ENCODE measurements around the gene QRSL1.
"Not testable (repeated sequence)": the region's sequence is repeated elsewhere in the genome, so short reads cannot be mapped to it uniquely, and the experiment has no call there.

QRSL1 gene

GRCh38 chr6:106674541-106675229 is 45.3 kb downstream of the QRSL1 start:
- no peak for DNase-seq (ENCODE audit: low read depth in 1 of 2, low spot score in 1 of 2)

DNA sequence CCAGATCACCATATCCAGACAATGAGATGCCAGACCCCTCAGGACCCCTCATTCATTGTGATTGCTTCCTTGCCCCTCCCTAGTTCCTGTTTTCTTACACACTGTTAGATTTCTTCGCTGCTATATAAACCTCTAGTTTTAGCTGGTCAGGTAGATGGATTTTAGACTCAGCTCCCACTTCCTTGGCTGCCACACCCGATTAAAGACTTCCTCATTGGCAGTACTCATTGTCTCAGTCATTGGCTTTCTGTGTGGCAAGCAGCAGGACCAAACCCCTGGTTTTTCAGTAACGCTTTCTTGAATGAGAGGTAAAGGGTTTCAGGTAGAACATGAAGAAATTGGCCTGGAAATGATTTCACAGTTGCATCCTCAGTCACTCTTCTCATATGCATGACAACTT is 47.9 kb downstream of the QRSL1 start:
- no peak for DNase-seq (ENCODE audit: low read depth in 1 of 2, low spot score in 1 of 2)

DNA sequence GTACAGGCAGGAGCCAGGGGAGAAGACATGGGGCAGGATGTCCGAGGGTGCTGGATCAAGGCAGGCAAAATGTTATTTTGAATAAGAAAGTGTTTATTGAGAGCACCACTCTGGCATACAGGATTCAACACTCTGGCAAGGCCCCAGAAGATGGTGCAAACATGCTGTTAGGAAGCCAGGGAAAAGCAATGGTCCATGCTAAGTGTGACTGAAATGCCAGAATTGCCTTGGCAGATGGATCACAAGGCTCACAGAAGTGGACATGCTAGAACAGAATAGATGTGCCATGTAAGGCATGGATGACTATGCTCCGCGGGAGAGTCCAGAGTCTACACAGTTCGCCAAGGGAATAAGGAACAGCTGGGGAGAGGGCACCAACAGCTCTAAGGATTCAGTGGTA is 54.6 kb downstream of the QRSL1 start:
- no peak for DNase-seq (ENCODE audit: low read depth in 1 of 2, low spot score in 1 of 2)

- no peak for DNase-seq (ENCODE audit: low read depth in 1 of 2, low spot score in 1 of 2)
Measured at GRCh38 chr6:106685833-106686232, 56.5 kb downstream of the QRSL1 start.

DNA sequence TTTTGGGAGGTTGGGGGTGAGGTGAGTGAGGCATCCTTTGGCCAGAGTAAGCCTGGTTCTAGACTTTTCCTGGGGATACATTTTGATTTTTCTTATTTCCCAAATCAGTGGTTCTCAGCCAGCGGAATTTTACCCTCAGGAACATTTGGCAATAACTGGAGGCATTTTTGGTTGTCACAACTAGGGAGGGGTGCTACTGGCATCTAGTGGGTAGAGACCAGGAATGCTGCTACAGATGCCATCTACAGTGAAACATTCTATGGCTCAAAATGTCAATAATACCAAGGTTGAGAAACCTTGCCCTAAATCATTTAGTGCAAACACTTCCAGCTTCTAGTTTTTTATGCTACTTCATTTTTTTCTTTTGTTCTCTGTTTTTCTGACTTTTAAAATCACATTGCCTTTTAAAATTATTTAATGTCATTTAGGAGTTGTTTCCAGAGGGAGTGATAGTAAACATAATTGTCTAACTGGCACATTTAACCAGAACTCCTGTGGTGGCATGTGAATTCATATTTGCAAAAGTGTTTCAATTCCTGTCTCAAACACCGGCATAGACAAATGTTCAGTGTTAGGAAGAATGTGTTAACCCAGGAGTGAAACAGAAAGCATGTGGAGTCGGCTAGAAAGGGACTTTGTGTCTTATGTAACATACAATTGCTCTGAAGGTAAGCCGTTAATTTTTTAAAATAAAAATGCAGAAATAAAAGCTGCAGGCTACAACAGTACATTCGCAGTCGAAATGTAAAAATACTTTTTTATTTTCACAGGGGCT is 59.0 kb downstream of the QRSL1 start:
- DNase-seq (ENCODE audit: low read depth in 1 of 2, low spot score in 1 of 2), result no peak

DNA sequence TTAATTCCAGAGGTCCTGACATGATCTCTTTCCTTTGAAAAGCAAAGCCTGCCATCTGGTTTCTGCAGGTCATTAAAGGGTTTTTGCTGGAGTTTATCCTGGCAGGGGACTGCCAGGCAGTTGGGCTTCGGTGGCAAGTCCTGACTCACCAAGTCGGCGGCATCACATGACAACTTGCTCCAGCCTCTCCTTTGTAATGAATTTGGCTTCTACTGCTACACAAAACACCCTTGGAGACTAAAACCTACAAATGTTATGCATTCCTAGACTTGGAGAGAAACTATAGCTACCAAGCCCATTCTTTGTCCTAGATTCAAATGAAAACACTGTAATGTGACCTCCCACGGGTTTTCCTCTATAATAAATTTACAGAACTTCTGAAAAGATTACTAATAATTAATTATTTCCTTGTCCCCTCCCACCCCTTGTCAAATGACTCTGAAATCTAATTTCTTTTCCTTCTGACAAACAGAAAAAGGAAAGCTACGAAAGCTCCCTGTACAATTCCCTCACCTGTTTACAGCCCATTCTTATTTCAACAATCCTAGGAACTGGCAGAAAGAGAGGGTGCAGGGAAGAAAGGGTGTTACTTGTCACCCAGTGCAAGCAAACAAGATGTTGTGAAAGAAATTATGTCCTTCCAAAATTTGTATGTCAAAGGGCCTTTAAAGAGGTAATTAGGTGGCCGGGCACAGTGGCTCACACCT is 62.9 kb downstream of the QRSL1 start:
- no peak for DNase-seq (ENCODE audit: low read depth in 1 of 2, low spot score in 1 of 2)

GRCh38 chr6:106692819-106693208 is 63.4 kb downstream of the QRSL1 start:
- no peak for DNase-seq (ENCODE audit: low read depth in 1 of 2, low spot score in 1 of 2)

DNA sequence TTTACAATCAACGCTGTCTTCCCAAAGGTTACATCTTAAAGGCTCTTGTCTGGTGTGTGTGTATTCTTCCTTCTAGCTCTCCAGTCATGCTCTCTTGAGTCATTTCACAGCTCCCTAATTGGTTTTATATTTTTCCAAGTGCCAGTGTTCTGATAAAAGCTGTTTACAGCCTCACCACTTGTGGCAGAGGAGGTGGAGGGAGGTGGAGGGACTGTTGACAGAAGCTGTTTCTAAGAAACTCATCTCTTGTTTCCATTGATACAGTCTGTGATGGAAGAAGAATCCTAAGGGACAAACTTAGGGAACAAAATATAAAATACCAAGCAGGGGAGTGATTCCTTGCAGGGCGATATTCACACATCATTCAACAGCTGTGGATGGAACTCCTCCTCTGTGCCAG is 64.0 kb downstream of the QRSL1 start:
- DNase-seq (ENCODE audit: low read depth in 1 of 2, low spot score in 1 of 2), result no peak

- DNase-seq (ENCODE audit: low read depth in 1 of 2, low spot score in 1 of 2), result no peak
Measured at GRCh38 chr6:106694343-106694742, 65.0 kb downstream of the QRSL1 start.

GRCh38 chr6:106700581-106700980 is 71.2 kb downstream of the QRSL1 start:
- no peak for DNase-seq (ENCODE audit: low read depth in 1 of 2, low spot score in 1 of 2)

DNA sequence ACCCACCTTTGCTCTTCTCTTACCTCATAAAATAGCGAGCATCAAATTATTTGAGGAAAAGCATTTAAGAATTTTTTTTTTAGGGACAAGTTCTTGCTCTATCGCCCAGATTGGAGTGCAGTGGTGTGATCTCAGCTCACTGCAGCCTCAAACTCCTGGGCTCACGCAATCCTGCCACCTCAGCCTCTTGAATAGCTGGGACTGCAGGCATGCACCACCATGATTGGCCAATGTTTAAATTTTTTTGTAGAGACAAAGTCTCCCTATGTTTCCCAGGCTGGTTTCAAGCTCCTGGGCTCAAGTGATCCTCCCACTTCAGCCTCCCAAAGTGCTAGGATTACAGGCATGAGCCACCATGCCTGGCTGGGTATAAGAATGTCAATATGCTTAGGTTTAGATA is 71.8 kb downstream of the QRSL1 start:
- not testable (repeated sequence) for DNase-seq (ENCODE audit: low read depth in 1 of 2, low spot score in 1 of 2)

GRCh38 chr6:106702046-106702445 is 72.7 kb downstream of the QRSL1 start:
- no peak for DNase-seq (ENCODE audit: low read depth in 1 of 2, low spot score in 1 of 2)

DNA sequence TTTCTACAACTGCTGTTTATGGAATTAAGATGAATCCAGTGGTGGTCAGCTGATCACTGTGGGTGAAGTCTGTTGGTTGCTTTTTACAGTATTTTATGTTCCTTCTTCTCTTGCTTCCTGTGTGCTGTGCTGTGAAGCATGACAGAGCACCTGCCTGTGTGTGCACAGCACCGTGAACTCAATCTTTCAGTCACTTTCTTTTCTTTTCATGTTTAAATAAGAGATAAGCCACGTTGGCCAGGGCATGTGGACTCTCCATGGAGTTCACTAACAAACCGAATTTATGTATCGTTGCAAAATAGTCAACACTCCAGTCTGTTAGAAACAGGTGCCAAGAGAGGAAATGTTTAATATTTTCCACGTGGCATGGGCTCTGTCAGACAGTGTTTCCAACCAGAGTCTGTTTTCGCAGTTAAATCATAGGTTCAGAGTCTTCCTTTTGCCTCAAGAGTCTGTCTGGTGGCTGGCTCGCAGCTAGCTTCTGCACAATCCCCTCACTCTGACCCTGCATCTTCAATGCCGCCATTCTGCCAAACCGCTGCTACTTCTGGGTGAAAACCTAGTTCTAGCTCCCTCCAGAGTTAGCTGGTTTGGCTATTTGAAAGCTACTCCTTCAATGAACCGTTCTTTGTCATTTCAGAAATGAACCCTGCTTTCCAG is 73.2 kb downstream of the QRSL1 start:
- no peak for DNase-seq (ENCODE audit: low read depth in 1 of 2, low spot score in 1 of 2)

DNA sequence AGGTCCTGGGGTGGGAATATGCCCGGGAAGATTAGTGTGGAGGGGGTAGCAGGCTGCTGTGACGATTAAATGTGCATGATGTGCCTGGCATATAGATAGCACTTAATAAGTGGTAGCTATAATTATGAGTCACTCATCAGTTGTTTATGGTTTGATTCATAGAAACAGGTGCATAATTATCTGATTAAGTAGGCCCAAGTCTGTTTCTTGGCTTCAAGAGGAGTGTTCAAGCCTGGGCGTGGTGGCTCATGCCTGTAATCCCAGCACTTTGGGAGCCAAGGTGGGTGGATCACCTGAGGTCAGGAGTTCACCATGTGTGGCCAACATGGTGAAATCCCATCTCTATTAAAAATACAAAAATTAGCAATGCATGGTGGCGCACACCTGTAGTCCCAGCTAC is 74.9 kb downstream of the QRSL1 start:
- no peak for DNase-seq (ENCODE audit: low read depth in 1 of 2, low spot score in 1 of 2)

- DNase-seq (ENCODE audit: low read depth in 1 of 2, low spot score in 1 of 2), result no peak
Measured at GRCh38 chr6:106705156-106705555, 75.8 kb downstream of the QRSL1 start.

- no peak for DNase-seq (ENCODE audit: low read depth in 1 of 2, low spot score in 1 of 2)
Measured at GRCh38 chr6:106710580-106710979, 81.2 kb downstream of the QRSL1 start.

DNA sequence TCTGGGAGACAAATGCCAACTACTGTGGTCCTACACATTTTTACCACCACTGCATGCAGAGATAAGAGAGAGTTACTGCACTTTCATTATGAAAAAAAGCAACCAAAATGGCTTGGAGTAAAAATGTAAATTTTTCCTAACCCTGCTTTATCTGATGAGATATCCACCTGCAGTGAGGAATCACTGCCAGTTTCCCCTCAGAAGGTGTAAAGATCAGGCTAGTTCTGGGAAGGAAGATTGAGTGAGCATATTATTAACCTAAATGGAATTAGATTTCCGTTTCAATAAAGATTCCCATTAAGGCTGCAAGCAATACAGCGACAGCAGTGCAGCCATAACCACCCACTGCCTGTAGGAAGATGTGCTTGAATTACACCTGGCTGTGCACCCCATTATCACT is 84.9 kb downstream of the QRSL1 start:
- DNase-seq (ENCODE audit: low read depth in 1 of 2, low spot score in 1 of 2), result no peak

- no peak for DNase-seq (ENCODE audit: low read depth in 1 of 2, low spot score in 1 of 2)
Measured at GRCh38 chr6:106715922-106716321, 86.5 kb downstream of the QRSL1 start.

DNA sequence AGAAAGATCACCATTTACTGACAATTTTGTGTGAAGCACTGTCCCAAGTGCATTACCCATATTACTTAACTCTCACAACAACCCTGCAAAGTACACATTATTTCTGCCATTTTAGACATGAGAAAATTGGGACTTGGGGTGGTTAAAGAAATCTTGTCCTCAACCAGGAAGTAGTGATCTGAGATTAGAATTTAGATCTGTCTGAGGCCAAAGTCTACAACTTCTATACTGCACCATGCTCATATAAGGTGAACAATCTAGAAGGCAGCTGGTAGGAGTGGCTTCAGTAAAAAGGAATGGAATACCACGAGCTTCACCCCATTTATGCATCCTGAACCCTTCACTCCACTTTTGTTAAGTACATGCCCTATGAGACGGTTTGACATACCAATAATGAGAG is 87.6 kb downstream of the QRSL1 start:
- DNase-seq (ENCODE audit: low read depth in 1 of 2, low spot score in 1 of 2), result no peak
